DMS153 (cell line): ENCODE data around the gene PEX5.
A peak's percentile ranks its signal among the peaks of the same experiment; 100 is the strongest.
"Not testable (repeated sequence)": the region's sequence is repeated elsewhere in the genome, so short reads cannot be mapped to it uniquely, and the experiment has no call there.

Source experiments
- DNase-seq: peaks from one replicate; lab custom pipeline; 2025; lab: John Stamatoyannopoulos, UW

PEX5 gene

DNA sequence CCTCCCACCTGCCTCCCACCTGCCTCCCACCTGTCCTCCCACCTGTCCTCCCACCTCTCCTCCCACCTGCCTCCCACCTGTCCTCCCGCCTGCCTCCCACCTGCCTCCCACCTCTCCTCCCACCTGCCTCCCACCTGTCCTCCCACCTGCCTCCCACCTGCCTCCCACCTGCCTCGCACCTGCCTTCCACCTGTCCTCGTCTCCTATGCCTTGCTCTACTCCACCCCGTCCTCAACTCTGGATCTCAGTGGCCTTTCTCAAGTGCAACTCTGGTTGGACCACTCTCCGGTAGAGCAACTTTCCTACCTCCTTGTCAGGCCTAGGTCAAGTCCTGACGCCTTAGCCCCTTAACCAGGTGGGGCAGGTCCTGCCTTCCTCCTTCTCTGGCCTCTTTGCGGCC is 29.3 kb upstream of the PEX5 start:
- no peak for DNase-seq

DNA sequence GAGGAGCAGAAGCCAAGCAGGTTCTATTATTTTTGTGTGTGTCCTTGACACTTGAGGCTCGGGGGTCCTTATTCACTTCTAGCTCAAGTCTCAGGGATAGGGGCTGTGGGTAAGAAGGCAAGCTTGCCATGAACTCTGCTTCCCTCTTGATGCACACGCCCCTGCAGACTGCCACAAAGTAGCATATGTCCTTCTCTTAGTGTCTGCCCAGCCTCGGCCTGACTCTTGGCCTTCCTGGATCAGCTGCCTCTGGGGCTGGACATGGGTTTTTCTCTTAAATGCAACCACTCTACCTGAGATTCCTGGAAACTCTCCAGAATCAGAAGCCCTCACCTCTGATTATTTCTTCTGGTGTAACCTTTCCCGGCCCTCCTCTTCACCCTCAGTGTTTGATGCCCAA is 28.2 kb upstream of the PEX5 start:
- DNase-seq: no peak

DNA sequence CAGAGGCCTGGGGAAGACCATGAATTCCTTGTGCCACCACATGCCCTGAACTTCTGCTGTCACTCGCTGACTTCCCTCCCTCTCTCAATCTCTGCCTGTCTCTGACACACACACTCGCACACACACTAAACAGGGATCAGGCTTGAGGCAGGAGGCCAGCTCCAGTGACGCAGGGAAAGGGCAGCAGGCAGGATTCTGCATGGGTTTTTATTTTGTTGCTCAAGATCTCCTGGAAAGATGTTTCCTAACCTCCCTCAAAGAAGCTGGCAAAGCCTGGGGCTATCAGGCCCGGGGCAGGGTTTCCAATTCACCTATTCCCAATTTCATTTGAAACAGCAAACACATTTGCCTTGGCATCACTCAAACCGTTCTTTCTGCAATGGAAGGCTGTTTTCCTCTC is 27.7 kb upstream of the PEX5 start:
- no peak for DNase-seq

DNA sequence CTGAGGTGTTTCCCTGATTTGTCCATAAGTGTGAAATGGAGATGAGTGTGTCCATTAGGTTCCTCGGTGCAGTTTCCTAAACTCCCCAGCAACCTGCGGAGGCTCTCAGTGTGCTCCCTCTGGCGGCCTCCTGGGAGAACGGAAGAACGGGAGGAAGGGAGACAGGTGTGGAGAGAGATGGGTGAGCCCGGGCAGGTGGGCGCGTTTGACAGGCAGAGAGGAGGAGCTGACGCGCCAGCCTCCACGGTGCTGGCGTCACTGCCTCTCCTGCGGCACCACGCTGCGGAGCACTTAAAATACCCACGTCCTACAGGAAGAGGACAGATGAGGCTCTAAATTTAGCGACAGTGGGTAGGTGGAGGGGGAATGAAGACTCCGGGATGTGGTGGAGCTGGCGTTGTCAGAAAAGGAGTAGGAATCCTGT is 26.8 kb upstream of the PEX5 start:
- DNase-seq: peak; percentile 83

DNA sequence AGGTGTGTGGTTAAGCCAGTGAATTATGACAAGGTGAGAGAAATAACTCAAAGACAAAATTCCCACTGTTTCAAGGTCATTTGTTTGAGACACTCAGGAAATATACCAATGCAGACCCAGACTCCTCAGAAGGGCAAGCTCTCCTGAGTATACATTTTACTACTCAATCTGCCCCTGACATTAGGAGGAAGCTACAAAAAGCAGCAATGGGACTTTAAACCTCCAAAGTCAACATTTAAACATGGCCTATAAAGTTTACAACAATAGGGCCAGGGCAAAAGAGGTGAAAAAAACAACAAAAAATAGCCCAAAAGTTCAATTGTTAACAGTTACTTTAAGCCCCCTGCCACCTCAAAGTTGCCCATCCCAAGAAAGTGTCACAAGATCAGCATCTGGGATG is 19.5 kb upstream of the PEX5 start:
- no peak for DNase-seq

DNA sequence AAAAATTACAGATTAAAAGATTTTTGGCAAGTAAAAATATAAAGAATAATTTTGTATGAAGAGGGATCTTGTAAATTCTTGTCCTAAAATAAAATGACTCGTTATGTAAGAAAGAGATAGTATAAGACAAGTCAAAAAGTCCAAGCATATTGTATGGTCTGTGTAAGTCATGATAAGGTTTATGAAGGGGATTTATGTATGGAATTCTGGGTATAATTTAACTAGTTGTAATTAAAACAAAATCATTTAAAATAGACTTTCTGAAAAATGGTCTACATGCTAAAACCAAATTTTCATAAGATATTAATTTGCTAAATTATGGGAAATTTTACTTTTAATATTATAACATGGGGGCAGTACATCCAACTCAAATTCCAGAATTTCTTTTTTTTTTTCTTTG is 17.6 kb upstream of the PEX5 start:
- no peak for DNase-seq

DNA sequence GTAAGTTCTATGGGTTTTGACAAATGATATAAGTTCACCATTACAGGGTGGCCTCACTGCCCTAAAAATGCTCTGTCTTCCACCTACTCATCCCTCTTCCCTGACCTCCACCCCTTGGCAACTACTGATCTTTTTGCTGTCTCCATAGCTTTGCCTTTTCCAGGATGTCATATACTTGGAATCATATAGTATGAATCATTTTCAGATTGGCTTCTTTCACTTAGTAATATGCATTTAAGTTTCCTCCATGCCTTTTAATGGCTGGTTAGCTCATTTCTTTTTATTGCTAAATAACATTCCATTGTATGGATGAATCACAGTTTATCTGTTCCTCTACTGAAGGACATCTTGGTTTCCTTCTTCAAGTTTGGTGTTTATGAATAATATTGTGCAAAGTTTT is 14.0 kb upstream of the PEX5 start:
- DNase-seq: no peak

DNA sequence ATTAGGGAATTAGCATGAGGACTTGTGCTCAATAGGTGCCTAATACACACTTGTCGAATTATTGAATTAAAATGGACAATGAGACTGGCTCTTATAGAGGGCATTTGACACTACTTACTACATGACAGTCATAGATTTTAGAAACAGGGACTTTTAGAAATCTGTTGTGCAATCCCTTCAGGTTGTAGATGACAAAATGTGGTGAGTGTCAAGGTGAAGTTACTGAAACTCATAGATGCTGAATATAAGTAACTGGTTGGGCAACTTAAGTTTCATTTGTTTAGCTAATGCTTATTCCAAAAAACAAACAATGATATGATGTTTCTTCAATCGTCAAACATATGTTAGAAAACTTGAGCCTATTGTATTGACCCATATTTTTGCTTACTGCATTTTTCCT is 12.9 kb upstream of the PEX5 start:
- no peak for DNase-seq

DNA sequence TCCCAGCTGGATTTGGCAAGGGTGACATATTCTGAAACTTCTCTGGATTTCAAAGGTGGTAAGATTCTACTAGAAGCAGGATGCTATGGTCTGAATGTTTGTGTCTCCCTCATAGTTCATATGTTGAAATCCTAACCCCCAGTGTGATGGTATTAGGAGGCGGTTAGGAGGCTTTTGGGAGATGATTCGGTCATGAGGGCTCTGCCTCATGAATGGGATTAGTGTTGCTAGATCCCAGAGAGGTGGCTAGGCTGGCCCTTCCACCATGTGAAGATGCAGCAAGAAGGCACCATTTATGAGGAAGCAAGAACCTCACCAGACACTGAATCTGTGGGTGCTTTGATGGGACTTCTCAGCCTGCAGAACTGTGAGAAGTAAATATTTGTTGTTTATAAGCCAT is 11.0 kb upstream of the PEX5 start:
- no peak for DNase-seq

DNA sequence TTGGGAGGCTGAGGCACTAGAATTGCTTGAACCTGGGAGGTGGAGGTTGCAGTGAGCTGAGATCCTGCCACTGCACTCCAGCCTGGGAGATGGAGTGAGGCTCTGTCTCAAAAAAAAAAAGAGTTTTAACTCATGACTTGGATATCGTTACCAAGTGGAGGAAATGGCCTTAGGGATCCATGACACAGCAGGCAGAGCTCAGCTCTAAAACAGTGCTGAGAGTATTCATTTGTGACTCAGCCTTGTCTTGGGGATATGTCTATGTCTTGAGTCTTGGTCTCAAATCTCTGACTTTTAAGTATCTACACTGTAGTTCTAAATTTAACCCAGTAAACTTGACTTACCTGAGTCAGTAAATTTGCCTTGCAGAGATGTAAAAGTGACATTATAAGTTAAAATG is 8.8 kb upstream of the PEX5 start:
- no peak for DNase-seq

DNA sequence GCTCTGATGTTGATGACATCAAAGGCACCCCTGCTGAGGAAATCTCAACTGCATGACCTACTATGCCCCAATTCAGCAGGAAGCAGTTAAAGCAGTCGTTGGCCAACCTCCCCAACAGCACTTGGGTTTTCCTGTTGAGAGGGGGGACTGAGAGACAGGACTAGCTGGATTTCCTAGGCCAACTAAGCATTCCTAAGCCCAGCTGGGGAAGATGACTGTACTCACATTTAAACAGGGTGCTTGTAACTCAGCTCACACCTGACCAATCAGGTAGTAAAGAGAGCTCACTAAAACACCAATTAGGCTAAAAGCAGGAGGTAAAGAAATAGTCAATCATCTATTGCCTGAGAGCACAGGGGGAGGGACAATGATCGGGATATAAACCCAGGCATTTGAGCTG is 3.4 kb upstream of the PEX5 start:
- DNase-seq: not testable (repeated sequence)

DNA sequence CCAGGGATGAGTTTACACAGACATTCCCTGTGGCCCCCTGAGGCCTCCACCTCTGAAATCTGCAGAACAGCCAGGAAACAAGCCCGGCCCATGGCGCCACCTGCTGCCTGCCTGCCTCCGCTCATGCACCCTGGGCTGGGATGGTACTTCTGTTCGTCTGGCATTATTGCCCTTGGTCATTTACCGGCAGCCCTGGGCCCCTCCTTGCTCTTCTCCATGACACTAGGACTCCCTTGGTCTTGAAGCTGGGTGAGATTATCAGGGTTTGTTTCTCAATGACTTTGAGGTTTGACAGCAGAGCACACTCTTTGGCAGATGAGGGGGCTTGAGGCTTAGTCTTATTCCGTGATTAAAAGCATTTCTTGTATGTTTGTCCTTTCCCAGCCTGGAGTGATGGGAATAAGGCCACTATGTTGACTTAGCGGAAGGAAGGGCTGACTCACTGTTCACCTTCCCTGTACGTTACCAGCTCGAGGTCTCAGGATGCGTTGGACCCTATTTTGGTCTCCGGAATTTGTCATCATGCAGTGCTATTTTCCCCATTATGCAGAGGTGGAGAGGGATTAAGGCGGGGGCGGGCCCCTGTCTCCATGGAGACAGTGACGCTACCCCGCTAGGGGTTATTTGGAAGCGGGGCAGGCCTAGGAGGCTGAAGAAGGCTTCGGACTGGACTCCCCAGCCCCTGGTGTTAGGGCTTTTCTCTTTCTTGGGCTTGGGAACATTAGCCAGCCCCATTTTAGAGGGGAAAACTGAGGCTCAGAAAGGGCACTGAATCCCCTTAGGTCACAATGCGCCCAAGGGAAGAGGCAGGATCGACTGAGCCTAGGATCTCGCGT is 706 bp upstream of the PEX5 start:
- peak; percentile 63 for DNase-seq

DNA sequence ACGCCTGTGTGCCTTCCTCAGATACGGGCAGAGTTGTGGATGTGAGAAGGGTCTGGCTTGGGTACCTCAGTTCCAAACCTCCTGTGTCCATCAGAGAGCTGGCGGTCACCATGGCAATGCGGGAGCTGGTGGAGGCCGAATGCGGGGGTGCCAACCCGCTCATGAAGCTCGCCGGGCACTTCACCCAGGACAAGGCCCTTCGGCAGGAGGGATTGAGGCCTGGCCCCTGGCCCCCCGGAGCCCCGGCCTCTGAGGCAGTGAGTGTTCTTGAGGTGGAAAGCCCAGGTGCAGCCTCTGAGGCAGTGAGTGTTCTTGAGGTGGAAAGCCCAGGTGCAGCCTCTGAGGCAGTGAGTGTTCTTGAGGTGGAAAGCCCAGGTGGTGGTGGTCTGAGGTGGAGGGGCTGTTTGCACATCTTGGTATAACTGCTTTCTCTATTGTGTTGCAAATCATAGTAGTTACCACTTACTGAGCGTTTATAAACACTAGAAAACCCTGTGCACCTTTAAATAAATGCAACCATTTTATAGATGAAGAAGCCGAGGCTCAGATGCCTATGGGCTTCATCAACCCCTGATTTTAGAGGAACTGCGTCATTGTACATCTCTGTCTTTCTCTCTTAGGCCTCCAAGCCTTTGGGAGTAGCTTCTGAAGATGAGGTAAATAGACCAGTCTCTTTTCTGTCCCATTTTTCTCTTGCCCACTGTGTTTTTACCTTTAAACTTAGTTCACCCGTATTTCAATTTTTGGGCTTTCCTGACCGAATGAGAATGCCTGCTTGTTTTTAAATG is 976 bp downstream of the PEX5 start:
- DNase-seq: no peak

DNA sequence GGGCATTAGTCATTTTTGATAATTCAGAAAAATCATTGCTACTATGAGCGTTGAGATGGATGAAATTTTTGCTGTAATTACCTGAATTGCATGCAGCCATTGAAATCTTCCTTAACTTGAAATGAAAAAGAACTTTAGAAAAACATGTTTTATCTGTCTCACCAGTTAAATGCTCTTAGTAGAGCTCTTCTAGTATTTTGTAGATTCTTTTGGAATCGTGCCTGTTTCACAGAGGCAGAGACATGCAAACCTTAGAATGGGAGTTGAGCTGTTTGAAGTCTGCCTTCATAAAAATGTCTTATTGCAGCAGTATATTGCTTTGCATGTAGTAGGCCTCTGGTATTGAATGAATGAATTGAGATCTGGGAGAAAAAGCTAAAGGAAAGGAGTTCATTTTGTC is 4.2 kb downstream of the PEX5 start:
- DNase-seq: no peak

DNA sequence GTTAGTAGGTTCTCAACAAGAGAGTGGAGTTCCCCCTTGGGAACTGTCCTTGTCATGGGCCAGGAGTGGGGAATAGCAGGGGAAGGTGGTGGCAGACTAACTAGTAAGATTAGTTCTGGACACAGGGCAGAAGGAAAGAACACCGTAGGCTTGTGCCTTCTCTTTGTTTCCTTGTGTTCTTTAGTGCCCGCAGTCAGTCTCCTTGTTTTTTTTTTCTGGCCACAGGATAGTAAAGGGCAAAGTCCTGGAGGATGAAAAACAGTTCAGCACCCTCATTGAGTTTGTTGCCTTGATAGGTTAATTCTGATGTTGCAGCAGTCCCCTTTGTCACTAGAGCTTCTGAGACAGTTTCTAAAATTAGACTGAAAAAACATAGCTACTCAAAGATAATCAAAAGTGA is 8.4 kb downstream of the PEX5 start:
- no peak for DNase-seq

DNA sequence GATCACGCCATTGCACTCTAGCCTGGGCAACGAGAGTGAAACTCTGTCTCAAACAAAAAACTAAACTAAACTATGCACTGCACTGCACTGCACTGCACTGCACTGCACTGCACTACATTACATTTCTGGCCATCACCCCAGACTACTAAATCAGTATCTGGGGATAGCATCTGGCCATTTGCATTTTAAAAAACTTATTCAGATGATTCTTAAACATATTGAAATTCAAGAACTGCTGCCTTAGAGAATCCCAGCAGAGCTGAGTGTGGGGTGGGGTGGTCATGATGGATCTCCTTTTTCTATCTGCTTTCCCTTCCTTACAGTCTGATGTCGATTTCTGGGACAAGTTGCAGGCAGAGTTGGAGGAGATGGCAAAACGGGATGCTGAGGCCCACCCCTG is 13.6 kb downstream of the PEX5 start:
- DNase-seq: no peak

DNA sequence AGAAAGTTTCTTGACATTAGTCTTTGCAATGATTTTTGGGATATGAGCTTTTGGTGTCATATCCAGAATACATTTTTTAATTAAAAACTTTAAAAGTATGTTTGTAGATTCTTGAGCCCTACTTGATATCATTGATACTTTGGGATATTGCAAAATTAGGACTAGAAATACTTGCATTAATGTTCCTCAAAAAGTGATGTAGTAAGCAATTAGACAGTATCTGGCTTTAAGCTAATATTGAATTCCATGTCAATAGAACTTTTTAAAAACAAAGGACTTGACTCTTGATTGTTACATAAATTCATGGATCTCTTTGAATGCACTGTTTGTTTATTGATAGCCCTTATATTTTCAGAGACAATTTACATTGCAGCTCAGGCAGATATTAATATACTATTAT is 15.6 kb downstream of the PEX5 start:
- no peak for DNase-seq

DNA sequence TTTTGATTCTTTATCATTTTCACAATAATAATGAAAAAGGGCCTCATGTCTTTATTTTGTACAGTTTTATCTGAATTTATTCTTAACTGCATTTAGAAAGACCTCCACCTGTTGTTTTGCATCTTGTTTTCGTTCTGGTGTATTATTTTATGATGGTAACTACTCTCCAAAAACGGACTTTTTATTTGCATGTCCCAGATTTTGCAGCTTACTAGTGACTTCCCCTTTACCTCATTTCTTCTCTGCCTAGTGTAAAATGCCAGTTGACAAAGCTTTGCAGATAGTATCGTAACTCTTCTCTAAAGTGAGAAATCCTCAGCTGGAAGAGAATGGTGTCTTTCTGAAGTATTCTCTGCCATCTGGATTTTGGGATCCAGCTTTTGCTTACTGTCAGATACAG is 17.2 kb downstream of the PEX5 start:
- no peak for DNase-seq

DNA sequence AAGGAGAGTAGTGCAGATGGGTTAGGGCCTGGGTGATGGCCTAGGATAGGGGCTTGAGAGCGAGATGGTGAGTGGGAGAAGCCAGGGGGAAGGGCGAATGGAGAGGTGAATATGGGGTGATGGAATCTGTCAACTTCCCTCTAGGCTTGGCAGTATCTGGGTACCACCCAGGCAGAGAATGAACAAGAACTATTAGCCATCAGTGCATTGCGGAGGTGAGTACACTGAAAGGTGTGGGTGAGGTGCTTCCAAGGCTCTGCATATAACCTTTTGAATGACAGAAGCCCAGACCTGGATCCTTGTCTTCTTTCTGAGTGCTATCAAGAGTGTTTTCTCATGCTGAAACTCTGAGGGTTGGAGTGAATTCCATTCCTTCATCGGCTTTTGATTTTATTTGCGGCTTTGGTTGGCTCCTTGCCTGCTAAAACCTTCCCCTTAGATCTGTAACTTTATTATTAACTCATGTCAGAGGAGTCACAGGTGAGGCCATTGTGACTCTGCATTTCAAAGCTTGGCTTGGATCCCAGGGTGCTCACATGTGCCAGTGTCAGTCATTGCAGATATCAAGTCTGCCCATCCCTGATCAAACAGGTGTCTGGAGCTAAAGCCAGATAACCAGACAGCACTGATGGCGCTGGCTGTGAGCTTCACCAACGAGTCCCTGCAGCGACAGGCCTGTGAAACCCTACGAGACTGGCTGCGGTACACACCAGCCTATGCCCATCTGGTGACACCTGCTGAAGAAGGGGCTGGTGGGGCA is 18.6 kb downstream of the PEX5 start:
- no peak for DNase-seq

DNA sequence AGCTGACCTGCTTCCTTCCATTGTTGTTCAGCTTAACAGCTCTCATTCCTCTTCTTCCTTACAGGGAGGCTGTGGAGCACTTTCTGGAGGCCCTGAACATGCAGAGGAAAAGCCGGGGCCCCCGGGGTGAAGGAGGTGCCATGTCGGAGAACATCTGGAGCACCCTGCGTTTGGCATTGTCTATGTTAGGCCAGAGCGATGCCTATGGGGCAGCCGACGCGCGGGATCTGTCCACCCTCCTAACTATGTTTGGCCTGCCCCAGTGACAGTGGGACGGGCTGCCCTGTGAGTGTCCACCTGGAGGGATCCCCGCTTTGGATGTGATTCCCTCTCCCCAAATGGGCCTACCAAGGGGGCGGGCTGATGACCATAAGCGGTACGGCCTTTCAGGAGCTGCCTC is 20.5 kb downstream of the PEX5 start:
- DNase-seq: no peak

DNA sequence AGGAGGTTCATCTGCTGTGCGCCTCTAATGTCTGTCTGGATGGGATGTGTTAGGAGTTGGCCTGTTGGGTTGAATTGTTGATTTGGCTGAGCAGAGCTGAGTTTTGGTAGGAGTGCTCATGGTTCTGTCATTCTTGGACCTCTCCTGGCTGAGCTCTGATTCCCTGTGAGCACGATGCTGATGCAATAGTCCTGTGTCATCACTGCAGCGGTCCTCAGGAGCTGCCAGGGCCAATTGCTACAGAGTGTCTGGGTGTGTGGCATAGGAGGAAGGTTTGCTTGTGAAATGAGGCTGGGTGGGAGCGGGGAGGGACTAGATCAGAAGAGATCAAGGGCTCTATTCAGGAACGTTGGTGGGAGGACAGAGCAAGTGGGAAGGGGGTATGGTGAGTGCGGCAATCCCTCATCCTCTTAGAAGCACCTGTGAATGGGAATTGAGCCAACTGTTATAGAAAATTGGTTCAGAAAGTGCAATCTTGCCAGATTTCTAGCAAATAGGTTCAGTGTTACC is 21.2 kb downstream of the PEX5 start:
- DNase-seq: no peak

DNA sequence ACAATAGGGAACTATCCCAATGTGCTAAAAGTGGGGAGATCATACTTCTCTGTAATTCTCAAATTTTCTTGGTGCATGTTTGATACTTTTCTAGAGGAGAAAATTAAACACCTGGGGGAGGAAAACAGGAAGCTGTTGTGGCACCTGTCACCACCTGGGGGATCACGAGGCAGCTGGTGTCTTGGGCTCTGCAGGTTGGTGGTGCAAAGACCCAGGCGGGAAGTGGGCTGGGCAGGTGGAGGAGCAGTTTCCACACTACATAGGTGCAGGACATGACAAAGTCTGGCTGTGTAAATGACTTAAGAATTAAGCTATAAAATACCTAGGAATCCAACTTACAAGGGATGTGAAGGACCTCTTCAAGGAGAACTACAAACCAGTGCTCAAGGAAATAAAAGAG is 23.2 kb downstream of the PEX5 start:
- no peak for DNase-seq

DNA sequence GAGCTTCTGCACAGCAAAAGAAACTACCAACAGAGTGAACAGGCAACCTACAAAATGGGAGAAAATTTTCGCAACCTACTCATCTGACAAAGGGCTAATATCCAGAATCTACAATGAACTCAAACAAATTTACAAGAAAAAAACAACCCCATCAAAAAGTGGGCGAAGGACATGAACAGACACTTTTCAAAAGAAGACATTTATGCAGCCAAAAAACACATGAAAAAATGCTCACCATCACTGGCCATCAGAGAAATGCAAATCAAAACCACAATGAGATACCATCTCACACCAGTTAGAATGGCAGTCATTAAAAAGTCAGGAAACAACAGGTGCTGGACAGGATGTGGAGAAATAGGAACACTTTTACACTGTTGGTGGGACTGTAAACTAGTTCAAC is 24.3 kb downstream of the PEX5 start:
- not testable (repeated sequence) for DNase-seq
